ENCODE results near the gene TMCO4. TPM values are rescaled to one million over a fixed set of nuclear protein-coding genes. Genes with fewer than 3 reads are reported as not detected.

TMCO4 gene
- total RNA-seq, 2 experiments from 2014 or later = 1.2 to 8.1 TPM

- POLR2A ChIA-PET = interaction anchor here (0.7 kb wide), 1 partner anchor 22 kb away, joined by 3 read pairs; no protein-coding TSS in a partner anchor
- no TSS peak for BruUV-seq (replicated peaks)
- H3K36me3 ChIP-seq (ENCODE audit: insufficient read depth, low read length) = no peaks in the 10 kb centered on the region
Observed at GRCh38 chr1:19752083-19752696, 47.5 kb downstream of the TMCO4 start.

GRCh38 chr1:19750882-19751276, 48.8 kb downstream of the TMCO4 start:
- H3K4me1 ChIP-seq (ENCODE audit: insufficient read depth, low read length, poor library complexity, severe bottlenecking) = no peaks in the 10 kb centered on the region
- no peaks in the 10 kb centered on the region for H3K79me2 ChIP-seq (ENCODE audit: insufficient read depth, low read depth, low read length)
- DNase-seq (ENCODE audit: low spot score) = no peak
- BruUV-seq (replicated peaks) = no TSS peak
- CTCF ChIA-PET (ENCODE audit: unreplicated experiment) = no interaction called here
- H3K9me2 ChIP-seq (ENCODE audit: insufficient read depth, low read length) = no peaks in the 10 kb centered on the region
- H3K27ac ChIP-seq (ENCODE audit: low read depth, low read length, poor library complexity, severe bottlenecking) = no peak overlapping the region
- no peak overlapping the region for H2AFZ ChIP-seq (ENCODE audit: low read length)
- intact Hi-C loops (cut with micrococcal nuclease; ENCODE audit: unreplicated experiment) = no loop called here
- H3K4me2 ChIP-seq (ENCODE audit: low read length) = no peak overlapping the region
- H3K36me3 ChIP-seq (ENCODE audit: insufficient read depth, low read length) = no peaks in the 10 kb centered on the region
- TF ChIP-seq, protein P1, sequence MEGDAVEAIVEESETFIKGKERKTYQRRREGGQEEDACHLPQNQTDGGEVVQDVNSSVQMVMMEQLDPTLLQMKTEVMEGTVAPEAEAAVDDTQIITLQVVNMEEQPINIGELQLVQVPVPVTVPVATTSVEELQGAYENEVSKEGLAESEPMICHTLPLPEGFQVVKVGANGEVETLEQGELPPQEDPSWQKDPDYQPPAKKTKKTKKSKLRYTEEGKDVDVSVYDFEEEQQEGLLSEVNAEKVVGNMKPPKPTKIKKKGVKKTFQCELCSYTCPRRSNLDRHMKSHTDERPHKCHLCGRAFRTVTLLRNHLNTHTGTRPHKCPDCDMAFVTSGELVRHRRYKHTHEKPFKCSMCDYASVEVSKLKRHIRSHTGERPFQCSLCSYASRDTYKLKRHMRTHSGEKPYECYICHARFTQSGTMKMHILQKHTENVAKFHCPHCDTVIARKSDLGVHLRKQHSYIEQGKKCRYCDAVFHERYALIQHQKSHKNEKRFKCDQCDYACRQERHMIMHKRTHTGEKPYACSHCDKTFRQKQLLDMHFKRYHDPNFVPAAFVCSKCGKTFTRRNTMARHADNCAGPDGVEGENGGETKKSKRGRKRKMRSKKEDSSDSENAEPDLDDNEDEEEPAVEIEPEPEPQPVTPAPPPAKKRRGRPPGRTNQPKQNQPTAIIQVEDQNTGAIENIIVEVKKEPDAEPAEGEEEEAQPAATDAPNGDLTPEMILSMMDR (conservative IDR thresholded peaks at IDR 0.05; ENCODE audit: low read length) = no peak
- no peak for TF ChIP-seq EZH2phosphoT487 (IDR thresholded peaks at IDR 0.05; ENCODE audit: borderline replicate concordance, low read depth, low read length)
- POLR2A ChIA-PET = no interaction called here
- no peaks in the 10 kb centered on the region for H3K9me3 ChIP-seq (ENCODE audit: low read length)
- H3K4me3 ChIP-seq (ENCODE audit: low read depth, low read length, poor library complexity, severe bottlenecking) = no peak overlapping the region
- H4K20me1 ChIP-seq (ENCODE audit: insufficient read depth, low read length) = no peaks in the 10 kb centered on the region

More at GRCh38 chr1:19752083-19752696, 47.5 kb downstream of the TMCO4 start:
- no peak for TF ChIP-seq EZH2phosphoT487 (IDR thresholded peaks at IDR 0.05; ENCODE audit: borderline replicate concordance, low read depth, low read length)
- TF ChIP-seq, protein P1 (conservative IDR thresholded peaks at IDR 0.05; ENCODE audit: low read length) = no peak
- CTCF ChIA-PET (ENCODE audit: unreplicated experiment) = no interaction called here
- intact Hi-C loops (cut with micrococcal nuclease; ENCODE audit: unreplicated experiment) = no loop called here
- H3K9me3 ChIP-seq (ENCODE audit: low read length) = no peaks in the 10 kb centered on the region
- no peak overlapping the region for H2AFZ ChIP-seq (ENCODE audit: low read length)
- H3K9me2 ChIP-seq (ENCODE audit: insufficient read depth, low read length) = no peaks in the 10 kb centered on the region
- H3K4me3 ChIP-seq (ENCODE audit: low read depth, low read length, poor library complexity, severe bottlenecking) = no peak overlapping the region
- DNase-seq (ENCODE audit: low spot score) = no peak
- no peaks in the 10 kb centered on the region for H4K20me1 ChIP-seq (ENCODE audit: insufficient read depth, low read length)
- H3K79me2 ChIP-seq (ENCODE audit: insufficient read depth, low read depth, low read length) = no peaks in the 10 kb centered on the region
- no peak overlapping the region for H3K4me2 ChIP-seq (ENCODE audit: low read length)
- no peaks in the 10 kb centered on the region for H3K4me1 ChIP-seq (ENCODE audit: insufficient read depth, low read length, poor library complexity, severe bottlenecking)
- no peak overlapping the region for H3K27ac ChIP-seq (ENCODE audit: low read depth, low read length, poor library complexity, severe bottlenecking)

DNA sequence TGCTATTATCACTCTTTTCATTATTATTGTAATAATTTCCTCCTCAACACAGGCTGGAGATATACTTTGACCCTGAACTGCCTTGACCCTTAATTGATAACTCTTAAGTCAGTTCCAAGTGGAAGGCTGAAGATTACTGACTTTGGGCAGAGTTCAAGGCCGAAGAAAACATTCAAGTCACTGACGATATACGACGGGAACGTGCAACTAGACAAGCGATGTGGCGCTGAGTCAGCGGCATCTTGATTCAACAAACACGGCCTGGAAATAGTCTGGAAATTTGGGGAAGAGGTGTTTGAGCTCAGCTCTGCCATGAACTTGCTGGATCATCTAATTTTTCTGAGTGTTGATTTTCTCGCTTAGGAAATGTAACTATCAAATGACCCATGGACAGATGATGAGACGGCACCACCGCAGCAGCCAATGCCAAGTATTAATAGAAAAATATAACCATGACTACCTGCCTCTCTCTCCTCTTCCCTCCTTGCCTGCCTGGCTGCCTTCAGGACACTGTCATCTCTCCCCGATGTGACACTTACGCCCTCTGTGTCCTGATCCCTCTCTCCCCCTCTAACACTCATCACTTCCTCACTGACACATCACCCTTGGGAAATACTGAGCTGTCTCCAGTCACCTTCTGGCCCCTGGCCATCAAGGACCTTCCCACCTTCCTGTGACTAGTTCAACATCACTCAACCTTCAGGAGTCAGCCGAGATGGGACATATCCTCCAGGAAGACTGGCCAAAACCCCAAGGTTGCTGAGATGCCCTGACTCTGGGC, 49.4 kb downstream of the TMCO4 start:
- BruUV-seq (replicated peaks) = no TSS peak
- POLR2A ChIA-PET = no interaction called here
- H3K36me3 ChIP-seq (ENCODE audit: insufficient read depth, low read length) = no peaks in the 10 kb centered on the region

More for the DNA sequence above, 49.4 kb downstream of the TMCO4 start:
- no peak overlapping the region for H3K27ac ChIP-seq (ENCODE audit: low read depth, low read length, poor library complexity, severe bottlenecking)
- no peaks in the 10 kb centered on the region for H3K4me1 ChIP-seq (ENCODE audit: insufficient read depth, low read length, poor library complexity, severe bottlenecking)
- CTCF ChIA-PET (ENCODE audit: unreplicated experiment) = no interaction called here
- no peak overlapping the region for H3K4me2 ChIP-seq (ENCODE audit: low read length)
- intact Hi-C loops (cut with micrococcal nuclease; ENCODE audit: unreplicated experiment) = no loop called here
- no peak for DNase-seq (ENCODE audit: low spot score)
- no peak overlapping the region for H2AFZ ChIP-seq (ENCODE audit: low read length)
- H3K79me2 ChIP-seq (ENCODE audit: insufficient read depth, low read depth, low read length) = no peaks in the 10 kb centered on the region
- no peaks in the 10 kb centered on the region for H4K20me1 ChIP-seq (ENCODE audit: insufficient read depth, low read length)
- TF ChIP-seq EZH2phosphoT487 (IDR thresholded peaks at IDR 0.05; ENCODE audit: borderline replicate concordance, low read depth, low read length) = no peak
- TF ChIP-seq, protein P1 (conservative IDR thresholded peaks at IDR 0.05; ENCODE audit: low read length) = no peak
- H3K4me3 ChIP-seq (ENCODE audit: low read depth, low read length, poor library complexity, severe bottlenecking) = no peak overlapping the region
- no peaks in the 10 kb centered on the region for H3K9me3 ChIP-seq (ENCODE audit: low read length)
- no peaks in the 10 kb centered on the region for H3K9me2 ChIP-seq (ENCODE audit: insufficient read depth, low read length)
